CD4-positive, alpha-beta T cell (primary cell): Measurements from ENCODE around the gene TBC1D2B. TPM values are rescaled to one million over a fixed set of nuclear protein-coding genes. Genes with fewer than 3 reads are reported as not detected.

ENCODE experiments used
- ATAC-seq: fragments of 200-7000 bp; cut with Tn5 transposase; one replicate; pipeline ENCODE4 v1.10.0; 2022; ENCODE audit warnings: mild to moderate bottlenecking; ENCODE audit not compliant: poor library complexity
- CTCF ChIA-PET: fragments of 350-600 bp; sonication (Branson Sonifier 250); formaldehyde crosslinking; loops from one replicate; lab custom pipeline; 2021; ENCODE audit warnings: antibody characterized with exemption, inconsistent platforms; lab: Charles Lee
- POLR2A ChIA-PET: fragments of 350-600 bp; sonication (Branson Sonifier 250); formaldehyde crosslinking; loops from one replicate; lab custom pipeline; 2021; ENCODE audit warnings: antibody characterized with exemption, inconsistent platforms; lab: Charles Lee
- DNase-seq, 14 experiments: peaks; one replicate each; pipeline ENCODE4 v3.0.0-alpha.2; 2013 to 2020; ENCODE audit warnings: mixed read lengths in 2 of 14
- H3K27ac ChIP-seq, 2 donors: one replicate each; pipeline versions ENCODE4 v1.5.1 to v1.7.0; 2013; ENCODE audit warnings: low read length in 2 of 2, low read depth in 1 of 2, mild to moderate bottlenecking in 1 of 2
- H3K27me3 ChIP-seq, 2 experiments: 1 replicate in 1 of 2; 2 replicates in 1 of 2; pipeline versions ENCODE4 v1.6.1 to v1.7.0; 2013; ENCODE audit warnings: low read length in 2 of 2, control low read depth in 1 of 2, mild to moderate bottlenecking in 1 of 2, moderate library complexity in 1 of 2; ENCODE audit not compliant: insufficient read depth in 2 of 2, control insufficient read depth in 1 of 2
- H3K36me3 ChIP-seq: one replicate; pipeline ENCODE4 v1.6.1; 2013; ENCODE audit warnings: low read length, control low read depth; ENCODE audit not compliant: insufficient read depth
- H3K4me1 ChIP-seq: one replicate; pipeline ENCODE4 v1.6.1; 2013; ENCODE audit warnings: low read length, control low read depth; ENCODE audit not compliant: insufficient read depth
- H3K4me3 ChIP-seq: one replicate; pipeline ENCODE4 v1.5.1; 2013; ENCODE audit warnings: mild to moderate bottlenecking, low read length, moderate library complexity
- H3K9me3 ChIP-seq, 2 experiments: 1 replicate in 1 of 2; 2 replicates in 1 of 2; pipeline versions ENCODE4 v1.6.1 to v1.7.0; 2013; ENCODE audit warnings: low read length in 2 of 2, mild to moderate bottlenecking in 2 of 2, control low read depth in 1 of 2, moderate library complexity in 1 of 2; ENCODE audit not compliant: control insufficient read depth in 1 of 2, insufficient read depth in 1 of 2
- H3K27ac Mint-ChIP-seq: one replicate; pipeline ENCODE4 v1.8.0; 2020; ENCODE audit warnings: mixed read lengths
- H3K27me3 Mint-ChIP-seq: one replicate; pipeline ENCODE4 v1.8.0; 2021; ENCODE audit warnings: mixed read lengths
- H3K36me3 Mint-ChIP-seq: one replicate; pipeline ENCODE4 v1.8.0; 2021; ENCODE audit warnings: low read depth, mixed read lengths
- H3K4me1 Mint-ChIP-seq: one replicate; pipeline ENCODE4 v1.8.0; 2021; ENCODE audit warnings: low read depth, mixed read lengths
- H3K4me3 Mint-ChIP-seq: one replicate; pipeline ENCODE4 v1.8.0; 2020; ENCODE audit warnings: mild to moderate bottlenecking, mixed read lengths
- H3K9me3 Mint-ChIP-seq: one replicate; pipeline ENCODE4 v1.8.0; 2020; ENCODE audit warnings: mixed read lengths
- intact Hi-C, 2 experiments: fragments of 100-400 bp; cut with DNase I in 1 of 2; cut with micrococcal nuclease in 1 of 2; formaldehyde crosslinking; loops; one replicate each; pipeline versions ENCODE4 v1.15.1 to v1.9.0; 2023 to 2025; cut with DNase I, micrococcal nuclease
- total RNA-seq, 174 experiments: library from RNA in 2 of 174; stranded (reverse) in 2 of 174; gene quantifications; one replicate each; pipeline ENCODE4 v1.2.3 and lab custom pipeline; 2021 to 2026
- TF ChIP-seq, protein P1 (sequence below): fragments of 200-600 bp; IDR thresholded peaks from one replicate; pipeline ENCODE4 v1.8.0; 2022; ENCODE audit warnings: antibody characterized with exemption, mild to moderate bottlenecking

Gene TBC1D2B
- total RNA-seq, 2 experiments from 2014 or later = 89.3 to 97.6 TPM

DNA sequence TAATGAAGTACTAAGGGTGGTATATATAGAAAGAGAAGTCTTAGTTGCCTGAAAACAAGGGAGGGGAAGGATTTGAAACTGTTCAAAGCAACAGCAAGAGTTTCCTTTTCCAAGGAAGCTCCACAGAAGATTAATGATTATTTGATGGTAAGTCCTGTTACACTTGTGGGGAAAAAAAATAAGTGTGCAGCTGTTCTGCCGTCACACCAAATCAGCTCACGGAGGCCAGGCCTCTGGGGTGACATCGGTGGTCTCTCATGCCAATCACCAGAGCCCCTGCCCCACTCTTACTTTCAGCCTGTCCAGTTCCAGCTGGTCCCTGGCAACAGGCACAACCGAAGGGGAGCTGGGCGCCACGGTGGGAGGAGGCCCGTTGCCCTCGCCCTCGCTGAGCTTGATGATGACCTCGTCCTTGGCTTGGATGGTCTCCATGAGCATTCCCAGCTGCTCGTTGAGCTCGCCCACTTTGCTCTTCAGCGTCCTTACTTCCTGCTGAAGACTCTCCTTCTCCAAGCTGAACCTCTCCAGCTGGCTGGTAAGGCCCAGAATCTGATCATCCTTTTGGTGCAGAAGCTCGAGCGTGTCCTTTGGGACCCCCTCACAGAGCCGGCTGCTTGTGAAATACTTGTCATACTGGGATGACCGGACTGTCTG lies 53.5 kb downstream of the TBC1D2B start:
- Histone ChIP-seq H3K9me3 (no peaks in the 10 kb centered on the region), H3K4me3 (no peak overlapping the region), H3K36me3 (peaks cover 83% of the 10 kb centered on the region), H3K4me1 (peaks cover 4% of the 10 kb centered on the region), H3K27me3 (no peaks in the 10 kb centered on the region), H3K27ac (no peak overlapping the region)
- ChIA-PET POLR2A (interaction anchor here (2.0 to 2.3 kb wide), 2 partner anchors 10 to 27 kb away, joined by 7 read pairs; no protein-coding TSS in a partner anchor), CTCF (no interaction called here)
- intact Hi-C loops = no loop called here
- no peak overlapping the region for H3K4me3 Mint-ChIP-seq
- no peak for ATAC-seq
- TF ChIP-seq, protein P1, sequence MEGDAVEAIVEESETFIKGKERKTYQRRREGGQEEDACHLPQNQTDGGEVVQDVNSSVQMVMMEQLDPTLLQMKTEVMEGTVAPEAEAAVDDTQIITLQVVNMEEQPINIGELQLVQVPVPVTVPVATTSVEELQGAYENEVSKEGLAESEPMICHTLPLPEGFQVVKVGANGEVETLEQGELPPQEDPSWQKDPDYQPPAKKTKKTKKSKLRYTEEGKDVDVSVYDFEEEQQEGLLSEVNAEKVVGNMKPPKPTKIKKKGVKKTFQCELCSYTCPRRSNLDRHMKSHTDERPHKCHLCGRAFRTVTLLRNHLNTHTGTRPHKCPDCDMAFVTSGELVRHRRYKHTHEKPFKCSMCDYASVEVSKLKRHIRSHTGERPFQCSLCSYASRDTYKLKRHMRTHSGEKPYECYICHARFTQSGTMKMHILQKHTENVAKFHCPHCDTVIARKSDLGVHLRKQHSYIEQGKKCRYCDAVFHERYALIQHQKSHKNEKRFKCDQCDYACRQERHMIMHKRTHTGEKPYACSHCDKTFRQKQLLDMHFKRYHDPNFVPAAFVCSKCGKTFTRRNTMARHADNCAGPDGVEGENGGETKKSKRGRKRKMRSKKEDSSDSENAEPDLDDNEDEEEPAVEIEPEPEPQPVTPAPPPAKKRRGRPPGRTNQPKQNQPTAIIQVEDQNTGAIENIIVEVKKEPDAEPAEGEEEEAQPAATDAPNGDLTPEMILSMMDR = no peak
- no peaks in the 10 kb centered on the region for H3K27me3 Mint-ChIP-seq
- H3K27ac Mint-ChIP-seq = no peak overlapping the region
- H3K36me3 Mint-ChIP-seq = peaks cover 88% of the 10 kb centered on the region
- no peak for DNase-seq
- H3K9me3 Mint-ChIP-seq = no peaks in the 10 kb centered on the region
- H3K4me1 Mint-ChIP-seq = peaks cover 21% of the 10 kb centered on the region

DNA sequence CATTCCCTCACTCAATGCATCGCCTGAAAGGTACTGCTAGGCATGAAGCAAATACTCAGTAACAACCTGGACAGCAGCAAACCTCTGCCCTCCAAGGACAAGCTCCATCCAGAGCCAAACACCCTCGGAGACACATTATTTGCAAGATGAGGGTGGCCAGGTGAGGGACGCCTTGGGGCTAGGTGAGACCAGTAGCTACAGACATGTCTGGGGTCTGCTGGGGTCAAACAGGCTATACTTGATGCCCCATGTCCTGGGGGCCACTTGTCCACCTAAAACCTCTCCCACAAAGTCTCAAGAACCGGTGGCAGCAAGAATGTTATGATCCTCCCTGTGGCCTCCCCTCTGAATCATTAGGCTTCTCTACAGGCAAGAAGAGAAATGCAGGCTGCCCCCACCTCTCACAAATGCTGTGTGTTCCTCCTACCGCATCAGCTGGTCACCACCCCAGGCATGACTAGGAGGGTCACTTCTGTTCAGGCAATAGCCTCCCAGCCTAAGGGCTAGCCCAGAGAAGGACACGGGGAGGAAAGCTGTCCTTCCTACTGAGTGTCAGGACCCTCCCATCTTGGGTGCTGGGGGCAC lies 54.3 kb downstream of the TBC1D2B start:
- ATAC-seq (no peak), DNase-seq (no peak)
- CTCF ChIA-PET = no interaction called here
- H3K4me3 Mint-ChIP-seq = no peak overlapping the region
- no peak overlapping the region for H3K4me3 ChIP-seq
- peaks cover 75% of the 10 kb centered on the region for H3K36me3 ChIP-seq
- no peaks in the 10 kb centered on the region for H3K9me3 Mint-ChIP-seq
- H3K36me3 Mint-ChIP-seq = peaks cover 87% of the 10 kb centered on the region
- peaks cover 29% of the 10 kb centered on the region for H3K4me1 Mint-ChIP-seq
- no peaks in the 10 kb centered on the region for H3K27me3 Mint-ChIP-seq
- H3K27ac ChIP-seq = no peak overlapping the region
- no peaks in the 10 kb centered on the region for H3K9me3 ChIP-seq
- POLR2A ChIA-PET = interaction anchor here (2.0 to 2.3 kb wide), 2 partner anchors 11 to 28 kb away, joined by 7 read pairs; no protein-coding TSS in a partner anchor
- H3K27me3 ChIP-seq = no peaks in the 10 kb centered on the region
- intact Hi-C loops = no loop called here
- TF ChIP-seq, protein P1 = no peak
- peaks cover 4% of the 10 kb centered on the region for H3K4me1 ChIP-seq
- no peak overlapping the region for H3K27ac Mint-ChIP-seq

DNA sequence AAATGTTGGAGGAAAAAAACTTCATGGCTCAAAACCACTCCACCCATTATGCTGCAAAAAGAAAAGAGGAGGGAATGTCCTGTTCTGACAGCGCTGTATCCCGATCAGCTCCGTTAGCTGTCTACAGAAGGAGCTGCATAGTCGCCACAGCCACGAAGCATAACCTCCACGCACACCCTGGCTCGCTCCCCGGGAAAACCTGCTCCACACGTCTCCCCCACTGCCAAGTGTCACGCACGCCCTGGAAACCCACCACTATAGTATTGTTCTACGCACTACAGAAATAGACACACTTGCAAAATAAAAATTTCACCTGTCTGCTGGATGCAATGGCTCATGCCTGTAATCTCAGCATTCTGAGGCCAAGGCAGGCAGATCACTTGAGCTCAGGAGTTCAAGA lies 55.8 kb downstream of the TBC1D2B start:
- Histone ChIP-seq H3K36me3 (peaks cover 66% of the 10 kb centered on the region), H3K9me3 (no peaks in the 10 kb centered on the region), H3K27me3 (no peaks in the 10 kb centered on the region), H3K4me3 (no peak overlapping the region), H3K27ac (no peak overlapping the region), H3K4me1 (peaks cover 4% of the 10 kb centered on the region)
- ATAC-seq (no peak), DNase-seq (no peak)
- intact Hi-C loops = no loop called here
- H3K4me3 Mint-ChIP-seq = no peak overlapping the region
- POLR2A ChIA-PET = no interaction called here
- no peaks in the 10 kb centered on the region for H3K27me3 Mint-ChIP-seq
- no peak overlapping the region for H3K27ac Mint-ChIP-seq
- H3K4me1 Mint-ChIP-seq = peaks cover 37% of the 10 kb centered on the region
- TF ChIP-seq, protein P1 = no peak
- no peaks in the 10 kb centered on the region for H3K9me3 Mint-ChIP-seq
- CTCF ChIA-PET = interaction anchor here (1.3 kb wide), 1 partner anchor 86 kb away, joined by 6 read pairs; no protein-coding TSS in a partner anchor
- H3K36me3 Mint-ChIP-seq = peaks cover 87% of the 10 kb centered on the region
